Mesenchymal stem cell (in vitro differentiated cells and primary cell): ENCODE measurements around the gene CCDC185. TPM values are rescaled to one million over a fixed set of nuclear protein-coding genes. Genes with fewer than 3 reads are reported as not detected.
A peak's percentile ranks its signal among the peaks of the same experiment; 100 is the strongest.

Experiments
- DNase-seq: peaks from one replicate; pipeline ENCODE4 v3.0.0-alpha.2; 2013
- H2AFZ ChIP-seq: one replicate; pipeline ENCODE4 v1.6.1; 2013; ENCODE audit warnings: low read depth, mild to moderate bottlenecking, control low read depth, inconsistent platforms, low read length, moderate library complexity
- H2AK5ac ChIP-seq: 2 replicates; pipeline ENCODE4 v1.6.1; 2013; ENCODE audit warnings: low read length, moderate library complexity, mild to moderate bottlenecking, inconsistent platforms; ENCODE audit not compliant: severe bottlenecking
- H2BK120ac ChIP-seq: one replicate; pipeline ENCODE4 v1.6.1; 2013; ENCODE audit warnings: low read depth, mild to moderate bottlenecking, inconsistent platforms, low read length, moderate library complexity
- H2BK12ac ChIP-seq, 2 experiments: one replicate each; pipeline ENCODE4 v1.6.1; 2013; ENCODE audit warnings: inconsistent platforms in 2 of 2, low read length in 2 of 2, mild to moderate bottlenecking in 2 of 2, moderate library complexity in 2 of 2, control low read depth in 1 of 2
- H2BK15ac ChIP-seq: one replicate; pipeline ENCODE4 v1.6.1; 2013; ENCODE audit warnings: mild to moderate bottlenecking, low read depth, inconsistent platforms; ENCODE audit not compliant: poor library complexity, severe bottlenecking
- H2BK5ac ChIP-seq: 2 replicates; pipeline ENCODE4 v1.6.1; 2013; ENCODE audit warnings: low read depth, mild to moderate bottlenecking, low read length, control low read depth, inconsistent platforms; ENCODE audit not compliant: poor library complexity, severe bottlenecking
- H3K14ac ChIP-seq, 2 experiments: one replicate each; pipeline ENCODE4 v1.6.1; 2013; ENCODE audit warnings: inconsistent platforms in 2 of 2, low read length in 2 of 2, control low read depth in 1 of 2, mild to moderate bottlenecking in 1 of 2, moderate library complexity in 1 of 2
- H3K18ac ChIP-seq, 2 experiments: one replicate each; pipeline ENCODE4 v1.6.1; 2013; ENCODE audit warnings: inconsistent platforms in 2 of 2, low read length in 2 of 2, control low read depth in 1 of 2, low read depth in 1 of 2, mild to moderate bottlenecking in 1 of 2
- H3K23ac ChIP-seq, 2 experiments: one replicate each; pipeline ENCODE4 v1.6.1; 2013; ENCODE audit warnings: inconsistent platforms in 2 of 2, low read length in 2 of 2, mild to moderate bottlenecking in 2 of 2, moderate library complexity in 2 of 2, control low read depth in 1 of 2
- H3K27ac ChIP-seq: 2 replicates; pipeline ENCODE4 v1.5.1; 2013; ENCODE audit warnings: mild to moderate bottlenecking, moderate library complexity, low read length, control low read depth, inconsistent platforms; ENCODE audit not compliant: poor library complexity, severe bottlenecking
- H3K27me3 ChIP-seq, 2 experiments: 2 replicates each; pipeline versions ENCODE4 v1.6.1 to v1.7.0; 2013; ENCODE audit warnings: low read length in 2 of 2, mild to moderate bottlenecking in 2 of 2, moderate library complexity in 2 of 2, control low read depth in 1 of 2, inconsistent platforms in 1 of 2; ENCODE audit not compliant: control insufficient read depth in 1 of 2, insufficient read depth in 1 of 2
- H3K36me3 ChIP-seq, 2 experiments: 2 replicates each; pipeline versions ENCODE4 v1.6.1 to v1.7.0; 2013; ENCODE audit warnings: low read length in 2 of 2, control low read depth in 1 of 2, inconsistent platforms in 1 of 2, low read depth in 1 of 2, mild to moderate bottlenecking in 1 of 2; ENCODE audit not compliant: insufficient read depth in 2 of 2, control insufficient read depth in 1 of 2
- H3K4ac ChIP-seq, 2 experiments: one replicate each; pipeline ENCODE4 v1.6.1; 2013; ENCODE audit warnings: inconsistent platforms in 2 of 2, low read length in 2 of 2, mild to moderate bottlenecking in 2 of 2, moderate library complexity in 2 of 2, control low read depth in 1 of 2, low read depth in 1 of 2
- H3K4me1 ChIP-seq: 2 replicates; pipeline ENCODE4 v1.6.1; 2013; ENCODE audit warnings: low read depth, low read length, control low read depth; ENCODE audit not compliant: control insufficient read depth, insufficient read depth
- H3K4me2 ChIP-seq: 2 replicates; pipeline ENCODE4 v1.6.1; 2013; ENCODE audit warnings: low read length, mild to moderate bottlenecking, inconsistent platforms; ENCODE audit not compliant: poor library complexity, severe bottlenecking
- H3K4me3 ChIP-seq, 2 experiments: 2 replicates each; pipeline versions ENCODE4 v1.5.1 to v1.7.0; 2013; ENCODE audit warnings: low read length in 2 of 2, mild to moderate bottlenecking in 2 of 2, control low read depth in 1 of 2, low read depth in 1 of 2; ENCODE audit not compliant: insufficient read depth in 1 of 2
- H3K79me1 ChIP-seq: replicated peaks from 2 replicates; pipeline ENCODE4 v1.6.1; 2013; ENCODE audit warnings: mild to moderate bottlenecking, control low read depth, low read length, inconsistent platforms; ENCODE audit not compliant: poor library complexity, severe bottlenecking
- H3K9ac ChIP-seq: 2 replicates; pipeline ENCODE4 v1.7.0; 2013; ENCODE audit warnings: mild to moderate bottlenecking, low read length, moderate library complexity
- H3K9me3 ChIP-seq: 2 replicates; pipeline ENCODE4 v1.7.0; 2013; ENCODE audit warnings: mild to moderate bottlenecking, low read length; ENCODE audit not compliant: control insufficient read depth
- H4K8ac ChIP-seq: one replicate; pipeline ENCODE4 v1.6.1; 2013; ENCODE audit warnings: inconsistent platforms, mild to moderate bottlenecking, low read length, moderate library complexity
- H4K91ac ChIP-seq: one replicate; pipeline ENCODE4 v1.6.1; 2013; ENCODE audit warnings: mild to moderate bottlenecking, low read length, inconsistent platforms
- whole genome bisulfite sequencing: methylation state at CpG from one replicate; pipeline ENCODE4 v1.1.7; 2013; ENCODE audit warnings: mixed read lengths; 5-methylcytosine and 5-hydroxymethylcytosine counted together
- polyA plus RNA-seq, 2 experiments: library from polyadenylated mRNA; stranded (reverse); fragments of 200-250 nt; gene quantifications; one replicate each; pipeline ENCODE4 v1.2.3, GENCODE V29; 2013

CCDC185 gene
- not detected for polyA plus RNA-seq (2013, experiment 1 of 2)
- polyA plus RNA-seq (2013, experiment 2 of 2): not detected

- Histone ChIP-seq H3K4me3 (peak within 1 kb of the TSS; percentile 58 to 62), H2BK12ac (no peak within 1 kb of the TSS), H3K36me3 (peaks cover 0 to 4% of the 10 kb centered on the region in 2 experiments), H3K27me3 (peaks cover 40 to 60% of the 10 kb centered on the region in 2 experiments), H2BK120ac (no peak within 1 kb of the TSS), H3K4me2 (peak within 1 kb of the TSS; percentile 99), H2BK5ac (peak within 1 kb of the TSS; percentile 39), H3K18ac (no peak within 1 kb of the TSS), H3K9me3 (peaks cover 6% of the 10 kb centered on the region), H3K27ac (no peak within 1 kb of the TSS), H2AFZ (peak within 1 kb of the TSS; percentile 14), H3K23ac (no peak within 1 kb of the TSS), H4K8ac (no peak within 1 kb of the TSS), H3K14ac (no peak within 1 kb of the TSS), H2AK5ac (no peak within 1 kb of the TSS), H4K91ac (no peak within 1 kb of the TSS), H3K9ac (peak within 1 kb of the TSS; percentile 32), H2BK15ac (no peak within 1 kb of the TSS), H3K4ac (no peak within 1 kb of the TSS), H3K4me1 (peaks cover 13% of the 10 kb centered on the region), H3K79me1 (no peaks in the 10 kb centered on the region)
- no peak for DNase-seq
- 60% methylated on average over 73 of the region's 73 CpGs for WGBS
These were observed at the start of gene CCDC185 for GRCh38 chr1:223393275-223394214. Gene CCDC185 (plus strand): TSS chr1:223393415. CDS start chr1:223393476, 61 bp downstream.

GRCh38 chr1:223343692-223344091 lies 49.5 kb upstream of the CCDC185 start:
- no peak overlapping the region for H3K18ac ChIP-seq
- no peak overlapping the region for H2BK120ac ChIP-seq
- no peak overlapping the region for H3K14ac ChIP-seq
- DNase-seq: no peak
- H2BK12ac ChIP-seq: no peak overlapping the region
- no peak overlapping the region for H3K9ac ChIP-seq
- H3K4me2 ChIP-seq: no peak overlapping the region
- peaks cover 26 to 63% of the 10 kb centered on the region in 2 experiments for H3K27me3 ChIP-seq
- H2BK5ac ChIP-seq: no peak overlapping the region
- H2AK5ac ChIP-seq: no peak overlapping the region
- no peak overlapping the region for H2BK15ac ChIP-seq
- H3K4me3 ChIP-seq: no peak overlapping the region
- H3K36me3 ChIP-seq: no peaks in the 10 kb centered on the region
- no peak overlapping the region for H4K8ac ChIP-seq
- no peak overlapping the region for H3K4ac ChIP-seq
- H3K4me1 ChIP-seq: no peaks in the 10 kb centered on the region
- no peak overlapping the region for H3K27ac ChIP-seq
- no peaks in the 10 kb centered on the region for H3K79me1 ChIP-seq
- no peak overlapping the region for H2AFZ ChIP-seq
- WGBS: 57% methylated on average over 3 of the region's 3 CpGs
- H3K23ac ChIP-seq: no peak overlapping the region
- no peak overlapping the region for H4K91ac ChIP-seq
- no peaks in the 10 kb centered on the region for H3K9me3 ChIP-seq

- Histone ChIP-seq H3K4me1 (no peaks in the 10 kb centered on the region), H3K79me1 (no peaks in the 10 kb centered on the region), H2BK15ac (no peak overlapping the region), H2AFZ (no peak overlapping the region), H3K4me2 (no peak overlapping the region), H3K9me3 (no peaks in the 10 kb centered on the region), H4K8ac (no peak overlapping the region), H3K14ac (no peak overlapping the region), H3K27ac (no peak overlapping the region), H2AK5ac (no peak overlapping the region), H3K18ac (no peak overlapping the region), H2BK5ac (no peak overlapping the region), H2BK12ac (no peak overlapping the region), H3K4ac (no peak overlapping the region), H3K27me3 (peaks cover 18 to 64% of the 10 kb centered on the region in 2 experiments), H3K9ac (no peak overlapping the region), H2BK120ac (no peak overlapping the region), H4K91ac (no peak overlapping the region), H3K36me3 (no peaks in the 10 kb centered on the region), H3K4me3 (no peak overlapping the region), H3K23ac (no peak overlapping the region)
- 84% methylated on average over 6 of the region's 6 CpGs for WGBS
- no peak for DNase-seq
These were observed 48.7 kb upstream of the CCDC185 start for GRCh38 chr1:223344491-223344890.

GRCh38 chr1:223345720-223346119 lies 47.5 kb upstream of the CCDC185 start:
- H3K9me3 ChIP-seq: no peaks in the 10 kb centered on the region
- 68% methylated on average over 4 of the region's 4 CpGs for WGBS
- no peak overlapping the region for H3K23ac ChIP-seq
- no peaks in the 10 kb centered on the region for H3K4me1 ChIP-seq
- no peak overlapping the region for H2AK5ac ChIP-seq
- no peak for DNase-seq
- H3K9ac ChIP-seq: no peak overlapping the region
- H2BK12ac ChIP-seq: no peak overlapping the region
- H3K27ac ChIP-seq: no peak overlapping the region
- no peak overlapping the region for H3K4me3 ChIP-seq
- no peak overlapping the region for H4K91ac ChIP-seq
- no peak overlapping the region for H2BK120ac ChIP-seq
- no peaks in the 10 kb centered on the region for H3K36me3 ChIP-seq
- no peak overlapping the region for H2AFZ ChIP-seq
- H3K4me2 ChIP-seq: no peak overlapping the region
- peaks cover 14 to 60% of the 10 kb centered on the region in 2 experiments for H3K27me3 ChIP-seq
- no peak overlapping the region for H4K8ac ChIP-seq
- H3K4ac ChIP-seq: no peak overlapping the region
- H2BK15ac ChIP-seq: no peak overlapping the region
- no peak overlapping the region for H2BK5ac ChIP-seq
- H3K18ac ChIP-seq: no peak overlapping the region
- H3K14ac ChIP-seq: no peak overlapping the region
- H3K79me1 ChIP-seq: no peaks in the 10 kb centered on the region
